ENCODE results near the gene PGAP6.
"Not testable (repeated sequence)": the region's sequence is repeated elsewhere in the genome, so short reads cannot be mapped to it uniquely, and the experiment has no call there.

The PGAP6 gene

GRCh38 chr16:381012-381788, 578 bp downstream of the PGAP6 start:
- CTCF ChIA-PET = interaction anchor here (0.6 to 1.0 kb wide), 2 partner anchors 10 to 112 kb away, joined by 3 to 6 read pairs; partner anchors contain the start of gene MRPL28

GRCh38 chr16:380762-381011, 1.1 kb downstream of the PGAP6 start:
- ChIA-PET POLR2A (interaction anchor here (4.0 kb wide), 1 partner anchor 10 kb away, joined by 17 read pairs; the partner anchor contains the start of gene MRPL28), CTCF (interaction anchor here (0.6 to 1.0 kb wide), 2 partner anchors 10 to 113 kb away, joined by 3 to 6 read pairs; partner anchors contain the start of gene MRPL28)
- DNase-seq (ENCODE audit: extremely low spot score) = no peak
- no peak for TF ChIP-seq CTBP1 (IDR thresholded peaks at IDR 0.05; ENCODE audit: borderline replicate concordance)
- no peak for TF ChIP-seq ZNF384 (IDR thresholded peaks at IDR 0.05)
- TF ChIP-seq ARNT (IDR thresholded peaks at IDR 0.05) = no peak

More at GRCh38 chr16:381012-381788, 578 bp downstream of the PGAP6 start:
- POLR2A ChIA-PET = interaction anchor here (1.8 to 4.0 kb wide), 2 partner anchors 10 to 19 kb away, joined by 4 to 17 read pairs; partner anchors contain the start of gene MRPL28
- DNase-seq (ENCODE audit: extremely low spot score) = peak; percentile 29
- TF ChIP-seq HDGF (IDR thresholded peaks at IDR 0.05; ENCODE audit: borderline replicate concordance) (no peak), PKNOX1 (IDR thresholded peaks at IDR 0.05) (no peak), BHLHE40 (IDR thresholded peaks at IDR 0.05; ENCODE audit: borderline replicate concordance) (no peak), SUZ12 (IDR thresholded peaks at IDR 0.05) (no peak)

GRCh38 chr16:379961-380761, 1.6 kb downstream of the PGAP6 start:
- POLR2A ChIA-PET = interaction anchor here (4.0 kb wide), 1 partner anchor 9 kb away, joined by 17 read pairs; the partner anchor contains the start of gene MRPL28
- CTCF ChIA-PET = interaction anchor here (0.6 to 1.0 kb wide), 2 partner anchors 9 to 113 kb away, joined by 3 to 6 read pairs; partner anchors contain the start of gene MRPL28
- no peak for DNase-seq (ENCODE audit: extremely low spot score)
- no peak for TF ChIP-seq FOXK2 (IDR thresholded peaks at IDR 0.05)
- TF ChIP-seq ZNF384 (IDR thresholded peaks at IDR 0.05) = no peak
- TF ChIP-seq NFRKB (IDR thresholded peaks at IDR 0.05) = no peak

DNA sequence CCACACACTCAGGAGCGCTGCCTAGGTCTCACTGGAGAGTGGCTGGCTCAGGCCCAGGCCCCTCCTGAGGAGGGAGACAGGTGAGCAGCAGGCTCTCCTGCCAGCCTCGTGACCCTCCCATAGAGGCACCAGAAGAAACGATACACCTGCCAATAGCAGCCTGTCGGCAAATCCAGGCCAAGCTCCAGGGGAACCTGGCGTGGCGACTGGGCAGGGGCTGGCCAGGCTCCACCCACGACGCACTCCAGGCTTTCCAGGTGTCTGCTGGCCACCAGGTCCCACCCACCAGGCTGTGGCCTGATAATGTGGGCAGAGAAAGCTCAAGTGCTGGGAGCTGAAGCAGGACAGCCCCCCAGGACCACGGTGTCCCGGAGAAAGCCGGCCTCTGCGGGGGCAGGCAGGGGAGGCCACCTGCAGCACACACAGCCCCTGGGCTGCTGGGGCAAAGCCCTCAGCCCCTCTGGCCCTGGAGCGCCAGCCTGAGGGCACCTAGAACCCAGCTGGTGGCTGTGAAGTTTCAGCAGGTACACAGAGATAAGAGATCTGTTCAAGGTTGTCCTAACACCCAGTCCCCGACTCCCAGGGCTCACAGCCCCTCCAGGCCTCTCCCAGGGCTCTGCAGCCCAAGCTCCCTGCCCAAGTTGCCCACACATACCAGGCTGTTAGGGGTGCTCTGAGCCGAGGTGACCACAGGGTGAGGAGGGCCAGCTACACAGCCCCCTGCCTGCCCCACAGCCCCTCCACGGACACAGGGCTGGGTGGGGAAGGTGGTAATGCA, 2.4 kb downstream of the PGAP6 start:
- no peak for DNase-seq (ENCODE audit: extremely low spot score)
- TF ChIP-seq LEF1 (IDR thresholded peaks at IDR 0.05; ENCODE audit: borderline replicate concordance) (no peak), CTBP1 (IDR thresholded peaks at IDR 0.05; ENCODE audit: borderline replicate concordance) (no peak), ELF4 (IDR thresholded peaks at IDR 0.05) (no peak), TARDBP (IDR thresholded peaks at IDR 0.05) (no peak), HDGF (IDR thresholded peaks at IDR 0.05; ENCODE audit: borderline replicate concordance) (no peak), PKNOX1 (IDR thresholded peaks at IDR 0.05) (no peak), ARNT (IDR thresholded peaks at IDR 0.05) (no peak), ZNF384 (IDR thresholded peaks at IDR 0.05) (no peak), SP1 (IDR thresholded peaks at IDR 0.05) (no peak), L3MBTL2 (conservative IDR thresholded peaks at IDR 0.05) (no peak), BHLHE40 (IDR thresholded peaks at IDR 0.05; ENCODE audit: borderline replicate concordance) (no peak), FOXK2 (IDR thresholded peaks at IDR 0.05) (no peak), NFRKB (IDR thresholded peaks at IDR 0.05) (no peak), SUZ12 (IDR thresholded peaks at IDR 0.05) (no peak), FOXA1 (IDR thresholded peaks at IDR 0.05) (no peak)
- POLR2A ChIA-PET = no interaction called here
- CTCF ChIA-PET = no interaction called here

DNA sequence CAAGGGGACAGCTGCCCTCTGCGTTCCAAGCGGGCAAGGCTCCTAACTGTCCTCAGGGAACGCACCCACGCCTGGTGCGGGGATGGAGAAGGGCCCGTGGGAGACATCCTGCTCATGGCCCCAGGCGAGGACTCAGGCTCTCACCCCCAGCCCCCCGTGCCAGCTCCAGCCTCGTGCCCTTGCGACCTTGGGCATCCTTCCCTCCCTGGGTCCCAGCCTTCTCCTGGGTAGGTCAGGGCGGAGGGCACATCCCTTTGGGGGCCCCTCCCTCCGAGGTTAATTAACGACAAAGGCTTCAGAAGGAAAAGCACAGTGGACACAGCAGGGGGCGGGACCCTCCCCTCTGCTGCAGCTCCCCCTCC, 3.0 kb downstream of the PGAP6 start:
- TF ChIP-seq ARNT (IDR thresholded peaks at IDR 0.05) (no peak), L3MBTL2 (conservative IDR thresholded peaks at IDR 0.05) (no peak), FOXK2 (IDR thresholded peaks at IDR 0.05) (no peak), ELF4 (IDR thresholded peaks at IDR 0.05) (no peak), PKNOX1 (IDR thresholded peaks at IDR 0.05) (no peak), LEF1 (IDR thresholded peaks at IDR 0.05; ENCODE audit: borderline replicate concordance) (no peak), SP1 (IDR thresholded peaks at IDR 0.05) (no peak), ZNF384 (IDR thresholded peaks at IDR 0.05) (no peak), FOXA1 (IDR thresholded peaks at IDR 0.05) (no peak), NFRKB (IDR thresholded peaks at IDR 0.05) (no peak), BHLHE40 (IDR thresholded peaks at IDR 0.05; ENCODE audit: borderline replicate concordance) (no peak), SUZ12 (IDR thresholded peaks at IDR 0.05) (no peak), HDGF (IDR thresholded peaks at IDR 0.05; ENCODE audit: borderline replicate concordance) (no peak), TARDBP (IDR thresholded peaks at IDR 0.05) (no peak), CTBP1 (IDR thresholded peaks at IDR 0.05; ENCODE audit: borderline replicate concordance) (no peak), FOXM1 (IDR thresholded peaks at IDR 0.05; ENCODE audit: borderline replicate concordance) (no peak)
- CTCF ChIA-PET = no interaction called here
- POLR2A ChIA-PET = no interaction called here
- DNase-seq (ENCODE audit: extremely low spot score) = no peak

GRCh38 chr16:378113-378820, 3.5 kb downstream of the PGAP6 start:
- POLR2A ChIA-PET; DNase-seq (ENCODE audit: extremely low spot score); CTCF ChIA-PET: not testable (repeated sequence)
